IMR-90 (cell line): Measurements from ENCODE around the gene COL6A3.

Source experiments
- CTCF ChIP-seq: conservative IDR thresholded peaks from 2 replicates; pipeline ENCODE4 v1.5.1; 2012; ENCODE audit warnings: mild to moderate bottlenecking, low read depth, low read length, improper control_type of control experiment
- FOS ChIP-seq: fragments of 150-350 bp; IDR thresholded peaks from 2 replicates; pipeline ENCODE4 v1.6.1; 2016; ENCODE audit warnings: low read depth, low read length
- MAFK ChIP-seq: IDR thresholded peaks from 2 replicates; pipeline ENCODE4 v1.6.1; 2012; ENCODE audit warnings: low read depth, low read length, improper control_type of control experiment
- NFE2L2 ChIP-seq: fragments of 150-350 bp; IDR thresholded peaks from 2 replicates; pipeline ENCODE4 v1.6.1; 2016; ENCODE audit warnings: low read depth, mild to moderate bottlenecking, low read length
- POLR2A ChIP-seq: IDR thresholded peaks from 2 replicates; pipeline ENCODE4 v1.6.1; 2012; ENCODE audit warnings: mild to moderate bottlenecking, low read depth, low read length
- RAD21 ChIP-seq: IDR thresholded peaks from 2 replicates; pipeline ENCODE4 v1.6.1; 2012; ENCODE audit warnings: low read length, improper control_type of control experiment
- RFX5 ChIP-seq: IDR thresholded peaks from 2 replicates; pipeline ENCODE4 v1.8.0; 2012; ENCODE audit warnings: low read depth, mild to moderate bottlenecking, low read length, moderate library complexity
- USF2 ChIP-seq: fragments of 150-350 bp; IDR thresholded peaks from 2 replicates; pipeline ENCODE4 v1.6.1; 2017; ENCODE audit warnings: mild to moderate bottlenecking, antibody characterized with exemption, low read length, low read depth

GRCh38 chr2:237314681-237315080, 99.3 kb downstream of the COL6A3 start:
- TF ChIP-seq POLR2A, result no peak
- no peak for TF ChIP-seq FOS
- no peak for TF ChIP-seq RFX5
- TF ChIP-seq NFE2L2, result no peak
- TF ChIP-seq CTCF, result no peak
- no peak for TF ChIP-seq USF2
- TF ChIP-seq MAFK, result no peak
- TF ChIP-seq RAD21, result no peak
